GM12878 (cell line): ENCODE results near the gene ARHGEF10L. TPM values are rescaled to one million over a fixed set of nuclear protein-coding genes. Genes with fewer than 3 reads are reported as not detected.

Source experiments
- ATAC-seq: fragments of 200-7000 bp; cut with Tn5 transposase; 3 replicates; pipeline ENCODE4 v1.9.1; 2020; ENCODE audit warnings: mild to moderate bottlenecking, moderate library complexity
- BruUV-seq: library from RNA; stranded (reverse); fragments of 400-500 nt; replicated peaks from 2 replicates; lab custom pipeline; 2021; lab: Mats Ljungman, UMichigan
- CTCF ChIA-PET: fragments of 300-600 bp; sonication (Branson Sonifier 250); formaldehyde crosslinking; extraction: SDS; loops from one replicate; lab custom pipeline; 2021; ENCODE audit warnings: inconsistent platforms; lab: Yijun Ruan, JAX
- POLR2A ChIA-PET: fragments of 350-600 bp; formaldehyde crosslinking; extraction: SDS; loops from one replicate; lab custom pipeline; 2021; ENCODE audit warnings: inconsistent platforms; lab: Charles Lee
- RAD21 ChIA-PET: fragments of 300-600 bp; sonication (Branson Sonifier 250); formaldehyde crosslinking; loops from one replicate; lab custom pipeline; 2023; ENCODE audit warnings: antibody characterized with exemption; ENCODE audit not compliant: unreplicated experiment; lab: Charles Lee
- SMC1A ChIA-PET: fragments of 300-600 bp; sonication (Branson Sonifier 250); formaldehyde crosslinking; loops from one replicate; lab custom pipeline; 2023; ENCODE audit not compliant: unreplicated experiment, uncharacterized antibody; lab: Charles Lee
- DNase-seq: peaks from one replicate; pipeline ENCODE4 v3.0.0-alpha.2; 2011; ENCODE audit warnings: low read depth, low spot score
- FAIRE-seq: peaks from 3 replicates; lab custom pipeline; 2011; peaks lifted over from hg19 to GRCh38; lab: Jason Lieb, UNC
- H2AFZ ChIP-seq: 2 replicates; pipeline ENCODE4 v1.6.0; 2011; ENCODE audit warnings: low read depth, low read length, control low read depth; ENCODE audit not compliant: control insufficient read depth
- H3K27ac ChIP-seq: 2 replicates; pipeline ENCODE4 v1.5.1; 2011; ENCODE audit warnings: control low read depth; ENCODE audit not compliant: control insufficient read depth, insufficient read depth
- H3K27me3 ChIP-seq, 2 experiments: replicated peaks in 1 of 2; 2 replicates each; pipeline versions ENCODE4 v1.6.0 to v1.6.1; 2011; ENCODE audit warnings: low read length in 1 of 2; ENCODE audit not compliant: control insufficient read depth in 2 of 2, insufficient read depth in 2 of 2
- H3K36me3 ChIP-seq, 2 experiments: 2 replicates each; pipeline ENCODE4 v1.5.1; 2011; ENCODE audit warnings: low read length in 1 of 2; ENCODE audit not compliant: control insufficient read depth in 2 of 2, insufficient read depth in 2 of 2
- H3K4me1 ChIP-seq: 2 replicates; pipeline ENCODE4 v1.6.1; 2011; ENCODE audit warnings: mild to moderate bottlenecking, low read length, moderate library complexity, mixed read lengths; ENCODE audit not compliant: control insufficient read depth, insufficient read depth
- H3K4me2 ChIP-seq: 2 replicates; pipeline ENCODE4 v1.6.0; 2011; ENCODE audit warnings: control low read depth; ENCODE audit not compliant: control insufficient read depth, insufficient read depth
- H3K4me3 ChIP-seq: fragments of 200-600 bp; sonication (generic); 2 replicates; pipeline ENCODE4 v1.5.1; 2016
- H3K79me2 ChIP-seq: 2 replicates; pipeline ENCODE4 v1.6.0; 2011; ENCODE audit warnings: low read length; ENCODE audit not compliant: control insufficient read depth, insufficient read depth
- H3K9ac ChIP-seq: 2 replicates; pipeline ENCODE4 v1.8.0; 2011; ENCODE audit warnings: low read length, control low read depth, mixed read lengths; ENCODE audit not compliant: control insufficient read depth, insufficient read depth
- H3K9me3 ChIP-seq: replicated peaks from 3 replicates; pipeline ENCODE4 v1.5.1; 2011; ENCODE audit warnings: mild to moderate bottlenecking, low read length; ENCODE audit not compliant: control insufficient read depth, insufficient read depth
- H4K20me1 ChIP-seq: 2 replicates; pipeline ENCODE4 v1.6.0; 2011; ENCODE audit not compliant: control insufficient read depth, insufficient read depth
- ATF2 ChIP-seq: IDR thresholded peaks from 2 replicates; pipeline ENCODE4 v1.6.1; 2012; ENCODE audit warnings: low read length, inconsistent platforms
- ATF7 ChIP-seq: fragments of 450-650 bp; IDR thresholded peaks from 2 replicates; pipeline ENCODE4 v1.6.1; 2016; ENCODE audit warnings: low read depth, mild to moderate bottlenecking
- BHLHE40 ChIP-seq, 2 experiments: fragments of 450-650 bp in 1 of 2; IDR thresholded peaks; 2 replicates each; pipeline ENCODE4 v1.6.1; 2011 to 2017; ENCODE audit warnings: low read depth in 2 of 2, borderline replicate concordance in 1 of 2, improper control_type of control experiment in 1 of 2, low read length in 1 of 2, mild to moderate bottlenecking in 1 of 2
- CEBPZ ChIP-seq: fragments of 150-350 bp; IDR thresholded peaks from 2 replicates; pipeline ENCODE4 v1.6.1; 2016; ENCODE audit warnings: low read depth, low read length
- GABPA ChIP-seq: IDR thresholded peaks from 2 replicates; pipeline ENCODE4 v1.6.1; 2014; ENCODE audit warnings: antibody characterized with exemption, low read depth, mild to moderate bottlenecking, inconsistent platforms
- MTA3 ChIP-seq: IDR thresholded peaks from 2 replicates; pipeline ENCODE4 v1.6.1; 2012; ENCODE audit warnings: low read length, inconsistent platforms, borderline replicate concordance
- NFYB ChIP-seq: IDR thresholded peaks from 2 replicates; pipeline ENCODE4 v1.6.1; 2011; ENCODE audit warnings: low read depth, mild to moderate bottlenecking, low read length, improper control_type of control experiment, moderate library complexity; ENCODE audit not compliant: insufficient read depth
- PAX8 ChIP-seq: fragments of 450-650 bp; IDR thresholded peaks from 2 replicates; pipeline ENCODE4 v1.6.1; 2017; ENCODE audit warnings: mild to moderate bottlenecking, moderate library complexity
- SPI1 ChIP-seq: IDR thresholded peaks from 2 replicates; pipeline ENCODE4 v1.6.1; 2011; ENCODE audit warnings: low read depth, mild to moderate bottlenecking, low read length, moderate library complexity, borderline replicate concordance; ENCODE audit not compliant: insufficient read depth
- STAT1 ChIP-seq: fragments of 450-650 bp; conservative IDR thresholded peaks from 2 replicates; pipeline ENCODE4 v1.6.1; 2014; ENCODE audit warnings: antibody characterized with exemption, mild to moderate bottlenecking
- SUPT20H ChIP-seq: IDR thresholded peaks from 2 replicates; pipeline ENCODE4 v1.6.1; 2011; ENCODE audit warnings: low read depth, mild to moderate bottlenecking, low read length, moderate library complexity, borderline replicate concordance; ENCODE audit not compliant: control insufficient read depth
- TCF7 ChIP-seq: IDR thresholded peaks from 2 replicates; pipeline ENCODE4 v1.6.1; 2014; ENCODE audit warnings: antibody characterized with exemption, borderline replicate concordance
- WGBS: methylation state at CpG from one replicate; pipeline ENCODE4 v1.1.6; 2016; ENCODE audit warnings: low lambda C conversion rate; ENCODE audit not compliant: insufficient replicate concordance, insufficient coverage; ENCODE audit errors: missing lambda C conversion rate; 5-methylcytosine and 5-hydroxymethylcytosine counted together
- in situ Hi-C: fragments of 300-500 bp; cut with MboI; formaldehyde crosslinking; loops from 9 replicates; pipeline ENCODE4 v1.14.3; 2018; ENCODE audit warnings: mixed read lengths
- intact Hi-C: fragments of 100-400 bp; cut with micrococcal nuclease; formaldehyde crosslinking; loops from one replicate; pipeline ENCODE4 v1.14.2; 2022; ENCODE audit not compliant: unreplicated experiment
- polyA plus RNA-seq, 11 experiments: library from polyadenylated mRNA; depleted of rRNA in 4 of 11; unstranded in 6 of 11; stranded (reverse) in 5 of 11; fragments of >200 nt; fragmentation: Nextera tagmentation in 4 of 11; fragmentation: Illumina TruSeq in 1 of 11; extraction: Ambion mirVana in 4 of 11; extraction: Trizol in 1 of 11; gene quantifications; 1 replicate in 1 of 11; 2 replicates in 10 of 11; pipeline versions ENCODE4 v1.2.1 to v1.2.3, GENCODE V29; 2011 to 2016; ENCODE audit warnings: inconsistent platforms in 2 of 11, missing spikeins in 2 of 11, low read depth in 1 of 11
- total RNA-seq, 4 experiments: library from RNA; depleted of rRNA in 3 of 4; stranded (reverse); fragments of >200 nt in 3 of 4; fragmentation: Illumina TruSeq in 1 of 4; extraction: Trizol in 1 of 4; gene quantifications; 2 replicates each; pipeline versions ENCODE4 v1.2.1 to v1.2.3, GENCODE V29; 2013 to 2021

ARHGEF10L gene
- total and polyA plus RNA-seq, 10 of the 15 experiments (the other 5 are each of a cell fraction or from before 2014, with no cell fraction given), result 0.05 to 0.94 (median 0.28) TPM; not detected in 2

DNA sequence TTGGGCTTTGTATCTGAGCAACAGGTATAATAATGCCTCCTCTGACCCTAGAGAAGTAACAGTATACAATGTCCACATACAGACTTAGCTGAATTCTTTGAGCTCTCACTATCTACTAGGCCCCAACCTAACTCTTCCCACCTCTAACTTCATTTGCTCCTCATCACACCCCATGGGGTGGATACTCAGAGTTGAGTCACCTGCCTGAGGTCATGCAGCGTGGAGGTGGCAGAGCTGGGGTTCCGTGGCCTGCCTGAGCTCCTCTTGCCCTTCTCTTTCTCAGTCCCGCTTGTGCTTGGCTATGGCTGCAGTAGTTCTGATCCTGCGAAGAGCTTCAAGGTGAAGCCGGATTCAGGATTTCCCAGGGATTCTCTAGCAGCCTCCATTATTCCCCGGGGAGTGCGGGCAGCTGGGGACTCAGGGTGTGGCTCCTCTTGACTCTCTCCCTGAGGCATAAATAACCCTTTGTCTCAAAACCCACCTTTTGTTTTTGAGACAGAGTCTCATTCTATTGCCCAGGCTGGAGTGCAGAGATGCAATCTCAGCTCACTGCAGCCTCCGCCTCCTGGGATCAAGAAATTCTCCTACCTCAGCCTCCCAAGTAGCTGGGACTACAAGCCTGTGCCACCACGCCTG, 185.7 kb downstream of the ARHGEF10L start:
- H3K79me2 ChIP-seq, result no peaks in the 10 kb centered on the region
- TF ChIP-seq ATF2 (no peak), BHLHE40 (IDR thresholded peaks at IDR 0.05; ENCODE audit: borderline replicate concordance in 1 of 2, low read depth in 2 of 2, low read length in 1 of 2) (no peak), PAX8 (no peak), ATF7 (no peak), MTA3 (no peak), TCF7 (no peak), NFYB (no peak), STAT1 (no peak), GABPA (no peak), SUPT20H (no peak), SPI1 (no peak), CEBPZ (no peak)
- TF ChIP-seq, all 136 proteins: peak for 0
- ChIA-PET CTCF (interaction anchor here (1.2 kb wide), 1 partner anchor 64 kb away, joined by 3 read pairs; no protein-coding TSS in a partner anchor), POLR2A (interaction anchor here (0.6 kb wide), 1 partner anchor 142 kb away, joined by 3 read pairs; no protein-coding TSS in a partner anchor), SMC1A (no interaction called here), RAD21 (no interaction called here)
- Histone ChIP-seq H3K27me3 (no peaks in the 10 kb centered on the region), H4K20me1 (no peaks in the 10 kb centered on the region), H3K9ac (no peak overlapping the region), H3K4me1 (no peaks in the 10 kb centered on the region), H2AFZ (no peak overlapping the region), H3K4me2 (no peak overlapping the region), H3K27ac (no peak overlapping the region), H3K9me3 (no peaks in the 10 kb centered on the region), H3K4me3 (no peak overlapping the region), H3K36me3 (no peaks in the 10 kb centered on the region)
- intact Hi-C loops (no loop called here), in situ Hi-C loops (no loop called here)
- no TSS peak for BruUV-seq
- WGBS, result 40% methylated on average over 9 of the region's 9 CpGs
- DNase-seq, result no peak
- ATAC-seq, result no peak
- no peak for FAIRE-seq
